Astrocyte (in vitro differentiated cells and primary cell): Measurements from ENCODE around the gene MACO1. TPM values are rescaled to one million over a fixed set of nuclear protein-coding genes. Genes with fewer than 3 reads are reported as not detected.

Experiments used
- DNase-seq: peaks from one replicate; pipeline ENCODE4 v3.0.0-alpha.2; 2010; ENCODE audit warnings: low read depth
- FAIRE-seq: peaks from 2 replicates; lab custom pipeline; 2011; peaks lifted over from hg19 to GRCh38; lab: Jason Lieb, UNC
- H2AFZ ChIP-seq: 2 replicates; pipeline ENCODE4 v1.6.0; 2012; ENCODE audit warnings: low read depth, low read length, inconsistent platforms
- H3K27ac ChIP-seq: 2 replicates; pipeline ENCODE4 v1.5.1; 2011; ENCODE audit warnings: low read depth, low read length, inconsistent platforms
- H3K27me3 ChIP-seq: 2 replicates; pipeline ENCODE4 v1.6.0; 2011; ENCODE audit warnings: low read length, inconsistent platforms; ENCODE audit not compliant: insufficient read depth
- H3K36me3 ChIP-seq: 2 replicates; pipeline ENCODE4 v1.5.1; 2011; ENCODE audit warnings: low read length, inconsistent platforms; ENCODE audit not compliant: insufficient read depth
- H3K4me1 ChIP-seq: 2 replicates; pipeline ENCODE4 v1.5.1; 2011; ENCODE audit warnings: low read length, inconsistent platforms; ENCODE audit not compliant: insufficient read depth
- H3K4me2 ChIP-seq: 2 replicates; pipeline ENCODE4 v1.6.0; 2012; ENCODE audit warnings: low read length, inconsistent platforms
- H3K4me3 ChIP-seq: 2 replicates; pipeline ENCODE4 v1.5.1; 2011; ENCODE audit warnings: low read depth, mild to moderate bottlenecking, low read length, inconsistent platforms; ENCODE audit not compliant: insufficient read depth
- H3K79me2 ChIP-seq: 2 replicates; pipeline ENCODE4 v1.6.0; 2012; ENCODE audit warnings: mild to moderate bottlenecking, low read length, inconsistent platforms; ENCODE audit not compliant: insufficient read depth
- H3K9ac ChIP-seq: 2 replicates; pipeline ENCODE4 v1.6.0; 2012; ENCODE audit warnings: mild to moderate bottlenecking, low read length, inconsistent platforms
- H3K9me3 ChIP-seq: 2 replicates; pipeline ENCODE4 v1.5.1; 2012; ENCODE audit warnings: low read depth, mild to moderate bottlenecking, low read length, inconsistent platforms; ENCODE audit not compliant: insufficient read depth
- H4K20me1 ChIP-seq: 2 replicates; pipeline ENCODE4 v1.6.0; 2012; ENCODE audit warnings: low read length, inconsistent platforms; ENCODE audit not compliant: insufficient read depth
- H3K27ac Mint-ChIP-seq: one replicate; pipeline ENCODE4 v1.8.0; 2021; ENCODE audit warnings: mild to moderate bottlenecking, mixed read lengths; ENCODE audit not compliant: unreplicated experiment
- H3K27me3 Mint-ChIP-seq: one replicate; pipeline ENCODE4 v1.8.0; 2021; ENCODE audit warnings: low read depth, mixed read lengths; ENCODE audit not compliant: unreplicated experiment
- H3K36me3 Mint-ChIP-seq: one replicate; pipeline ENCODE4 v1.8.0; 2021; ENCODE audit warnings: low read depth, mixed read lengths; ENCODE audit not compliant: unreplicated experiment
- H3K4me1 Mint-ChIP-seq: one replicate; pipeline ENCODE4 v1.8.0; 2021; ENCODE audit warnings: low read depth, mixed read lengths; ENCODE audit not compliant: unreplicated experiment
- H3K4me3 Mint-ChIP-seq: one replicate; pipeline ENCODE4 v1.8.0; 2021; ENCODE audit warnings: mild to moderate bottlenecking, moderate library complexity, mixed read lengths; ENCODE audit not compliant: unreplicated experiment
- H3K9me3 Mint-ChIP-seq: one replicate; pipeline ENCODE4 v1.8.0; 2021; ENCODE audit warnings: mild to moderate bottlenecking, mixed read lengths; ENCODE audit not compliant: unreplicated experiment
- EZH2 ChIP-seq: IDR thresholded peaks from 2 replicates; pipeline ENCODE4 v1.6.1; 2012; ENCODE audit warnings: mild to moderate bottlenecking, low read length, inconsistent platforms; ENCODE audit not compliant: insufficient read depth
- total RNA-seq: library from RNA; stranded (reverse); gene quantifications from 2 replicates; pipeline ENCODE4 v1.2.1, GENCODE V29; 2021
- TF ChIP-seq, protein P1 (sequence below): IDR thresholded peaks from 2 replicates; pipeline ENCODE4 v1.5.1; 2011; ENCODE audit warnings: low read depth, mild to moderate bottlenecking, inconsistent platforms, low read length, moderate library complexity; ENCODE audit not compliant: insufficient read depth

The MACO1 gene
- total RNA-seq, 1 donor from 2014 or later, result 31.8 TPM

DNA sequence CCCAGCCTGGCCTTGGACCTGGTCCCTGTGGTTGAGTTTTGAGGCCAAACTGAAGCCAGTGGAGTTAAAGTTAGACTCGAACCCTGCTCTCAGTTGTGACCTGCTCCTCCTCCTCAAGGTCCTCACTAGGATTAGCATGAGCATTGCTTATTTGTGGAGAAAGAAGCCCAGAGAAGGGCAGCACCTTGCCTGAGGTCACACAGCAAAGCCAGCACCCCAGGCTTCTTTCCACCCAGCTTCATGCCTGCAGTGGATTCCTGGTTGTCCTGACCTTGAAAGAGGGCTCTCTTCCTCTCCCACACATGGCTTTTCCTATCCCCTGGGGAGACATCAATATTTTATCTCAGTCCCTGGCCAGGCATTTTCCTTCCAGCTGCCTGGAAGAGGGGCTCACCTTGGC, 115.5 kb downstream of the MACO1 start:
- Histone ChIP-seq H3K4me1 (peaks cover 32% of the 10 kb centered on the region), H2AFZ (no peak overlapping the region), H3K9me3 (no peaks in the 10 kb centered on the region), H3K27ac (no peak overlapping the region), H3K9ac (no peak overlapping the region), H3K4me3 (no peak overlapping the region), H3K36me3 (no peaks in the 10 kb centered on the region), H3K79me2 (peaks cover 20% of the 10 kb centered on the region), H3K27me3 (no peaks in the 10 kb centered on the region), H4K20me1 (peaks cover 39% of the 10 kb centered on the region), H3K4me2 (no peak overlapping the region)
- H3K27me3 Mint-ChIP-seq, result peaks cover 11% of the 10 kb centered on the region
- H3K4me1 Mint-ChIP-seq, result peaks cover 18% of the 10 kb centered on the region
- no peaks in the 10 kb centered on the region for H3K9me3 Mint-ChIP-seq
- no peak for FAIRE-seq
- no peak overlapping the region for H3K27ac Mint-ChIP-seq
- no peak for DNase-seq
- no peak overlapping the region for H3K4me3 Mint-ChIP-seq
- no peaks in the 10 kb centered on the region for H3K36me3 Mint-ChIP-seq
- TF ChIP-seq, protein P1, sequence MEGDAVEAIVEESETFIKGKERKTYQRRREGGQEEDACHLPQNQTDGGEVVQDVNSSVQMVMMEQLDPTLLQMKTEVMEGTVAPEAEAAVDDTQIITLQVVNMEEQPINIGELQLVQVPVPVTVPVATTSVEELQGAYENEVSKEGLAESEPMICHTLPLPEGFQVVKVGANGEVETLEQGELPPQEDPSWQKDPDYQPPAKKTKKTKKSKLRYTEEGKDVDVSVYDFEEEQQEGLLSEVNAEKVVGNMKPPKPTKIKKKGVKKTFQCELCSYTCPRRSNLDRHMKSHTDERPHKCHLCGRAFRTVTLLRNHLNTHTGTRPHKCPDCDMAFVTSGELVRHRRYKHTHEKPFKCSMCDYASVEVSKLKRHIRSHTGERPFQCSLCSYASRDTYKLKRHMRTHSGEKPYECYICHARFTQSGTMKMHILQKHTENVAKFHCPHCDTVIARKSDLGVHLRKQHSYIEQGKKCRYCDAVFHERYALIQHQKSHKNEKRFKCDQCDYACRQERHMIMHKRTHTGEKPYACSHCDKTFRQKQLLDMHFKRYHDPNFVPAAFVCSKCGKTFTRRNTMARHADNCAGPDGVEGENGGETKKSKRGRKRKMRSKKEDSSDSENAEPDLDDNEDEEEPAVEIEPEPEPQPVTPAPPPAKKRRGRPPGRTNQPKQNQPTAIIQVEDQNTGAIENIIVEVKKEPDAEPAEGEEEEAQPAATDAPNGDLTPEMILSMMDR, result no peak
- no peak for TF ChIP-seq EZH2

GRCh38 chr1:25548601-25549000, 117.9 kb downstream of the MACO1 start:
- FAIRE-seq, result no peak
- H3K36me3 ChIP-seq, result no peaks in the 10 kb centered on the region
- no peak overlapping the region for H3K4me2 ChIP-seq
- Mint-ChIP-seq H3K4me3 (no peak overlapping the region), H3K4me1 (peaks cover 23% of the 10 kb centered on the region), H3K27me3 (peaks cover 12% of the 10 kb centered on the region), H3K9me3 (no peaks in the 10 kb centered on the region), H3K27ac (no peak overlapping the region), H3K36me3 (no peaks in the 10 kb centered on the region)
- DNase-seq, result no peak
- peaks cover 56% of the 10 kb centered on the region for H4K20me1 ChIP-seq
- TF ChIP-seq, protein P1, result no peak
- TF ChIP-seq EZH2, result no peak
- H2AFZ ChIP-seq, result no peak overlapping the region
- H3K9me3 ChIP-seq, result no peaks in the 10 kb centered on the region
- H3K9ac ChIP-seq, result no peak overlapping the region
- H3K4me1 ChIP-seq, result peaks cover 32% of the 10 kb centered on the region
- no peaks in the 10 kb centered on the region for H3K27me3 ChIP-seq
- no peak overlapping the region for H3K4me3 ChIP-seq
- no peak overlapping the region for H3K27ac ChIP-seq
- peaks cover 23% of the 10 kb centered on the region for H3K79me2 ChIP-seq

DNA sequence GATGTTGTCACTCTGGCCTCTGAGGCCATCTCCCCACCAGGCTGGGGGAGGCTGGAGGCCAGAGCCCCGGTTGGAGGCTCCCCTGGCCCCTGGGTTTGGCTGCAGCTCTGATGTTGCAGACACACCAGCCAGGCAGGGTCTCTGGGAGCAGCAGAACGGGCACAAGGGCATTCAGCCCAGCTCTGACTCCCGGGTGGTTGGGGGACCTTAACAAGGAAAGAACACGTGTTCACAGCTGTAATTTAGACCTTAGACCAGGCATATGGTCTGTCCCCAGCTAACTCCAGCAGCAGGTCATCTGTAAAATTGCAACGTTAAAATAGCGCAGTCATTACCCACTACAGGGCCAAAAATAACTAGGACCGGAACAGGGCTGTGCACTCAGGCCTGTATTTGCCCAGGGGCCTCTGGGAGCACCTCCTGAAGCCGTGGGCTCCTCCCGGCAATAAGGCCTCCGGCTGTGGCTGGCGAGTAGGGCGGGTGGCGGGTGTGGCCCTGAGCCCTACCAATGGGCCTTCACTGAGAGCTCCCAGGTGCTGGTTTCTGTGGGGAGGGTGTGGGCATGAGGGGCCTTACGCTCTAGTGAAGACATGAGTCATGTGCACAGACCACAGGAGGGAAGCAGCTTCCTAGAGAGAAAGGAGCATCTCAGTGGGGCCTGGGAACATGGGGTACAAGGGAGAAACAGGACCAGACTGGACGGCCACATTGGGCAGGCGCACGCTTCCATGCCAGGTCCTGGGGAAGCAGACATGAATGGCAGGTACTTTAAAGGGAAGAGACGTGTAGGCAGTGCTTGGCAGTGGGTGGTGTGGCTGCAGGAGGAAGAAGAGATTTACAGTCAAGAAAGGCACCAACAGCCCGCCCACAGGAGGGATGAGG, 118.8 kb downstream of the MACO1 start:
- Histone ChIP-seq H3K27me3 (no peaks in the 10 kb centered on the region), H3K79me2 (peaks cover 28% of the 10 kb centered on the region), H3K4me3 (no peak overlapping the region), H3K4me1 (peaks cover 27% of the 10 kb centered on the region), H3K9me3 (no peaks in the 10 kb centered on the region), H4K20me1 (peaks cover 56% of the 10 kb centered on the region), H3K9ac (no peak overlapping the region), H3K4me2 (peak overlapping the region; percentile 57), H3K36me3 (no peaks in the 10 kb centered on the region), H3K27ac (peak overlapping the region; percentile 7), H2AFZ (no peak overlapping the region)
- Mint-ChIP-seq H3K9me3 (no peaks in the 10 kb centered on the region), H3K4me1 (peaks cover 23% of the 10 kb centered on the region), H3K27ac (peak overlapping the region; percentile 60), H3K27me3 (peaks cover 12% of the 10 kb centered on the region), H3K36me3 (no peaks in the 10 kb centered on the region), H3K4me3 (peak overlapping the region; percentile 58)
- no peak for FAIRE-seq
- TF ChIP-seq EZH2, result no peak
- TF ChIP-seq, protein P1, result no peak
- peak; percentile 60 for DNase-seq
